ENCODE results near the gene PELI2. TPM values are rescaled to one million over a fixed set of nuclear protein-coding genes. Genes with fewer than 3 reads are reported as not detected.

PELI2 gene
- total RNA-seq, 1 donor from 2014 or later = 16.2 TPM

DNA sequence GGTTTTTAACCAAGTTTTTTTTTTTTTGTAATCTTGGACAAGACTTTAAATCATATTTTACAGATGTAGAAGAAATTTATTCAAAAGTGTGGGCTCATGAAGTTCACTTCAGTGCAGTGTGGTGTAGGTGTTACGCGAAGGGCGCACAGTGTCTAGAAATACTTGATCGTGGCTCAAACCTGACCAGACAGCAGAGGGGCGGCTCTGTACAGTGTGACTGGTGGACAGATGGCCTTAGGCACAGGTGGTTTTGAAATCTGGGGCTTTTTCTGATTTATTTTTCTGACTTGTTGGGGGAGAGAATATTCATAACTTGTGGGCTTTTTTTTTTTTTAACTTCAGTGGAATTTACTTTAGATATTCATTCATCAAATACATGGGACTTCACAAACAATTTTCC is 179.2 kb downstream of the PELI2 start:
- peaks cover 10% of the 10 kb centered on the region for H3K4me1 Mint-ChIP-seq
- no peaks in the 10 kb centered on the region for H3K27me3 Mint-ChIP-seq (ENCODE audit: low read depth)
- H3K36me3 Mint-ChIP-seq (ENCODE audit: low read depth) = peaks cover 9% of the 10 kb centered on the region
- no peak for DNase-seq (ENCODE audit: low read depth, low spot score)
- no peak overlapping the region for H3K4me3 Mint-ChIP-seq
- TF ChIP-seq, protein P1, sequence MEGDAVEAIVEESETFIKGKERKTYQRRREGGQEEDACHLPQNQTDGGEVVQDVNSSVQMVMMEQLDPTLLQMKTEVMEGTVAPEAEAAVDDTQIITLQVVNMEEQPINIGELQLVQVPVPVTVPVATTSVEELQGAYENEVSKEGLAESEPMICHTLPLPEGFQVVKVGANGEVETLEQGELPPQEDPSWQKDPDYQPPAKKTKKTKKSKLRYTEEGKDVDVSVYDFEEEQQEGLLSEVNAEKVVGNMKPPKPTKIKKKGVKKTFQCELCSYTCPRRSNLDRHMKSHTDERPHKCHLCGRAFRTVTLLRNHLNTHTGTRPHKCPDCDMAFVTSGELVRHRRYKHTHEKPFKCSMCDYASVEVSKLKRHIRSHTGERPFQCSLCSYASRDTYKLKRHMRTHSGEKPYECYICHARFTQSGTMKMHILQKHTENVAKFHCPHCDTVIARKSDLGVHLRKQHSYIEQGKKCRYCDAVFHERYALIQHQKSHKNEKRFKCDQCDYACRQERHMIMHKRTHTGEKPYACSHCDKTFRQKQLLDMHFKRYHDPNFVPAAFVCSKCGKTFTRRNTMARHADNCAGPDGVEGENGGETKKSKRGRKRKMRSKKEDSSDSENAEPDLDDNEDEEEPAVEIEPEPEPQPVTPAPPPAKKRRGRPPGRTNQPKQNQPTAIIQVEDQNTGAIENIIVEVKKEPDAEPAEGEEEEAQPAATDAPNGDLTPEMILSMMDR (conservative IDR thresholded peaks at IDR 0.05) = no peak
- H3K9me3 Mint-ChIP-seq = no peaks in the 10 kb centered on the region
- peak overlapping the region; percentile 20 for H3K27ac Mint-ChIP-seq (ENCODE audit: unreplicated experiment)

DNA sequence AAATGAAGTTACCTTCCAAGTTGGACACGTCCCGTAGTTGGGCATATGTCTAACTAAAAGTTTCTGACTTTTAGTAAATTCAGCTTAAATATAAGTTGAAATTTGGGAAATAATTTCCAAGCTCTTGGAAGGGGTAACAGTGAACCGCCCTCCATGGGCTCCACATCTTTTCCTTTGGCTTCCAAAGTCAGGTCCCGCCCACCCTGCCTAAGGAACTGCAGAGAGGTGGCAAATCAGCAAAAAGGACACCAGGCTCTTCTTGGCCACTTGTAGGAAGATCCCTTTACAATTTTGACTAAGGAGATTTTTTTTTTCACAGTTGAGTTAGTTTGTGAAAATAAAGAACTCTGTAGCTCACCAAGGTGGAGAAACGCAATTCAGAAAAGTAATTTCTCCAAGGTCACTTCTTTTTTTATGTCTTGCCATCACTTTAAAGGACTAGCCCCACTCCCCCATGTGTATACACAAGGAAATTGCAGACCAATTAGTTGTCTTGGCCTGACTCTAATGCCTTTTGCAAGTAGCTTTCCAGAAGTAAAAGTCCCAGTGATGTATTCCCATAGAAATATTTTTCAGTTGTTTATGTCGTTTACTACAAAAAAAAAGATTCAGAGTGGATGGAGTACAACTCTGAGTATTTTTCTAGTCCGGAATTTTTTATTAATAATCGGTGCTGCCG is 181.2 kb downstream of the PELI2 start:
- no peak overlapping the region for H3K27ac Mint-ChIP-seq (ENCODE audit: unreplicated experiment)
- peaks cover 9% of the 10 kb centered on the region for H3K36me3 Mint-ChIP-seq (ENCODE audit: low read depth)
- no peak for DNase-seq (ENCODE audit: low read depth, low spot score)
- no peaks in the 10 kb centered on the region for H3K27me3 Mint-ChIP-seq (ENCODE audit: low read depth)
- TF ChIP-seq, protein P1 (conservative IDR thresholded peaks at IDR 0.05) = no peak
- no peaks in the 10 kb centered on the region for H3K9me3 Mint-ChIP-seq
- H3K4me1 Mint-ChIP-seq = no peaks in the 10 kb centered on the region
- H3K4me3 Mint-ChIP-seq = no peak overlapping the region

DNA sequence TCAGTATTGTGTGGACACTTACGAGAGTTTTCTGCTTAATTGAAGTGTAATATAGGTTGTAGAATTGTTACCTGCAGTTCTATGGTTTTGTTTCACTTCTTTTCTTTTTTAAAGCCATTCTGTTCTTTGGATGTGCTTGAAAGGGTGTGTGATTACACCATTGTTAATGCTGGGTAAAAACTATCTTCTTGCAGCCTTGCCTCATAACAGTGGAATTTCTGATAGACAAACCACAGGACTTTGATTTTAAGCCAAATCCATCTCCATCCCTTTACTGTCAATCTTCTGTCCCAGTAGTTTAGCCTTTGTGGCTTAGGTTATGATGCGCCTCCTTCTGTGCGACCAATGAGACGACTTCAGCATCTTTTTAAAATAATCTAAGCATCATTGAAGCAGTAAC is 182.3 kb downstream of the PELI2 start:
- TF ChIP-seq, protein P1 (conservative IDR thresholded peaks at IDR 0.05) = no peak
- DNase-seq (ENCODE audit: low read depth, low spot score) = no peak
- no peak overlapping the region for H3K4me3 Mint-ChIP-seq
- no peaks in the 10 kb centered on the region for H3K4me1 Mint-ChIP-seq
- H3K36me3 Mint-ChIP-seq (ENCODE audit: low read depth) = peaks cover 9% of the 10 kb centered on the region
- no peaks in the 10 kb centered on the region for H3K27me3 Mint-ChIP-seq (ENCODE audit: low read depth)
- no peak overlapping the region for H3K27ac Mint-ChIP-seq (ENCODE audit: unreplicated experiment)
- H3K9me3 Mint-ChIP-seq = no peaks in the 10 kb centered on the region

DNA sequence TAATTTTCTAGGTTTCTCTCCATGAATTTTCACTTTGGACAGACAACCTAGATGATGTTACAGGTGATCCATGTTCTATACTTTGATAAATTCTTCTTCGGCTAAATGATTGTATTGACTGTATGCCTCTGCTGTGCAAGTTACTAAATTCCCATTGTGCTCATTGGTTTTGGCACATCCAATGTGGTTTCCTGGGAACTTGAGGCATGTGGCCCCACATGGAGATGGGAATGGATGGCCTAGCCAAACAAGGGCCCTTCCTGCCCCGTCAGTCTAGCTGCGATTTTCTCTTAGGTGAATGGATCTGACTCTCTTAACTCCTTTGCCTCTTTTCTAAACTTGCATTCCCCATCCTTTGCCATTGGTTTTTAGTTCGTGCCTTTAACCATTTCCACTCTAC is 186.2 kb downstream of the PELI2 start:
- DNase-seq (ENCODE audit: low read depth, low spot score) = no peak
- TF ChIP-seq, protein P1 (conservative IDR thresholded peaks at IDR 0.05) = no peak
- no peaks in the 10 kb centered on the region for H3K9me3 Mint-ChIP-seq

DNA sequence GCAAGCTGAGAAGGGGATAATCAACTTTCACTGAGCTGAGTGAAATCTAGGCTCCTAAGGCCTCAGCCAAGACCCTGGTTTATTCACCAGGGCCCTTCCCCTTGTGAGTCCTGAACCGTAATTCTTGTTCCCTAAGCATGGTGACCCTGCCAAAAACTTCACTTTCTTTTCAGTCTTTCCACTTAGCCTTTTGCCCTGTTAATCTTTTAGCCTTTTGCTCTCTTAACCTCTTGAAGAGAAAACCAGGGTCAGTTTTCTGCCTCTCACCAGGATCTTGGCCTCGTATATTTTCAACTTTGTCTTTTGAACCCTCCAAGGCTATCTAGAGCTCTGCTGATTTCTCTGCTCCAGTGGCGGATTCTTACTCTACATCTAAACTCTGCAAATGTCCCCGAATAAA is 191.0 kb downstream of the PELI2 start:
- Mint-ChIP-seq H3K27ac (ENCODE audit: unreplicated experiment) (no peak overlapping the region), H3K9me3 (no peaks in the 10 kb centered on the region), H3K4me3 (no peak overlapping the region), H3K4me1 (no peaks in the 10 kb centered on the region), H3K36me3 (ENCODE audit: low read depth) (no peaks in the 10 kb centered on the region), H3K27me3 (ENCODE audit: low read depth) (no peaks in the 10 kb centered on the region)
- no peak for DNase-seq (ENCODE audit: low read depth, low spot score)
- TF ChIP-seq, protein P1 (conservative IDR thresholded peaks at IDR 0.05) = no peak

More for the DNA sequence above, 186.2 kb downstream of the PELI2 start:
- Mint-ChIP-seq H3K4me1 (no peaks in the 10 kb centered on the region), H3K4me3 (no peak overlapping the region), H3K27me3 (ENCODE audit: low read depth) (no peaks in the 10 kb centered on the region), H3K36me3 (ENCODE audit: low read depth) (no peaks in the 10 kb centered on the region), H3K27ac (ENCODE audit: unreplicated experiment) (no peak overlapping the region)

All from neural crest cell (in vitro differentiated cells).